ENCODE data around the gene RBM7.

The RBM7 gene

DNA sequence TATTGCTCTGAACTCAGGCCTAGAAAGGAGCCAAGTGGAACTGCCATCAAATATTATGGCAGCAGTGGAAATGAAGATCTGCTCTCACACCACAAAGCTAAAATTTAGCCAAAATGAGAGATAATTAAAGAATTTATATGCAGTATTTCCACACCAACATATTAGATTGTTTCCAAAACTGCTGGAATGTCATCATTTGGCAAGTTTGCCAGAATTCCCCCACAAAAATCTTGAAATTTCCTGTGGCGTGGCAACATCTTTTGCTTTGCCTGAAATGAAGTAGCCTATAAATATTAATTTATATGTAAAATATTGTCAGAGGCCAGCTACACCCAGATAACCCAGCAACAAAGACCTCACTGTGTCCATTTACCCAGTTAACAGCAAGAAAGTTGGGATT lies 13.9 kb upstream of the RBM7 start:
- Histone ChIP-seq H3K79me2 (ENCODE audit: insufficient read depth, low read length) (no peaks in the 10 kb centered on the region), H3F3A (ENCODE audit: insufficient read depth) (no peaks in the 10 kb centered on the region), H3K27me3 (ENCODE audit: low read length) (no peaks in the 10 kb centered on the region), H2AFZ (ENCODE audit: low read depth, low read length, severe bottlenecking) (no peak overlapping the region), H3K27ac (ENCODE audit: low read depth, low read length) (no peak overlapping the region), H4K20me1 (ENCODE audit: low read depth, low read length) (no peaks in the 10 kb centered on the region), H3K4me2 (ENCODE audit: low read depth, low read length, poor library complexity, severe bottlenecking) (no peak overlapping the region), H3K9me3 (ENCODE audit: insufficient read depth, low read length) (no peaks in the 10 kb centered on the region), H3K9me2 (replicated peaks; ENCODE audit: insufficient read depth, low read length) (no peaks in the 10 kb centered on the region), H3K4me3 (ENCODE audit: insufficient read depth, low read length, poor library complexity, severe bottlenecking) (no peak overlapping the region), H3K36me3 (ENCODE audit: low read length) (no peaks in the 10 kb centered on the region), H3K9ac (ENCODE audit: low read length) (no peak overlapping the region)
- TF ChIP-seq EZH2phosphoT487 (conservative IDR thresholded peaks at IDR 0.05; ENCODE audit: low read length), result no peak
- TF ChIP-seq, protein P1, sequence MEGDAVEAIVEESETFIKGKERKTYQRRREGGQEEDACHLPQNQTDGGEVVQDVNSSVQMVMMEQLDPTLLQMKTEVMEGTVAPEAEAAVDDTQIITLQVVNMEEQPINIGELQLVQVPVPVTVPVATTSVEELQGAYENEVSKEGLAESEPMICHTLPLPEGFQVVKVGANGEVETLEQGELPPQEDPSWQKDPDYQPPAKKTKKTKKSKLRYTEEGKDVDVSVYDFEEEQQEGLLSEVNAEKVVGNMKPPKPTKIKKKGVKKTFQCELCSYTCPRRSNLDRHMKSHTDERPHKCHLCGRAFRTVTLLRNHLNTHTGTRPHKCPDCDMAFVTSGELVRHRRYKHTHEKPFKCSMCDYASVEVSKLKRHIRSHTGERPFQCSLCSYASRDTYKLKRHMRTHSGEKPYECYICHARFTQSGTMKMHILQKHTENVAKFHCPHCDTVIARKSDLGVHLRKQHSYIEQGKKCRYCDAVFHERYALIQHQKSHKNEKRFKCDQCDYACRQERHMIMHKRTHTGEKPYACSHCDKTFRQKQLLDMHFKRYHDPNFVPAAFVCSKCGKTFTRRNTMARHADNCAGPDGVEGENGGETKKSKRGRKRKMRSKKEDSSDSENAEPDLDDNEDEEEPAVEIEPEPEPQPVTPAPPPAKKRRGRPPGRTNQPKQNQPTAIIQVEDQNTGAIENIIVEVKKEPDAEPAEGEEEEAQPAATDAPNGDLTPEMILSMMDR (IDR thresholded peaks at IDR 0.05; ENCODE audit: insufficient read depth, low read length, poor library complexity, severe bottlenecking), result no peak

DNA sequence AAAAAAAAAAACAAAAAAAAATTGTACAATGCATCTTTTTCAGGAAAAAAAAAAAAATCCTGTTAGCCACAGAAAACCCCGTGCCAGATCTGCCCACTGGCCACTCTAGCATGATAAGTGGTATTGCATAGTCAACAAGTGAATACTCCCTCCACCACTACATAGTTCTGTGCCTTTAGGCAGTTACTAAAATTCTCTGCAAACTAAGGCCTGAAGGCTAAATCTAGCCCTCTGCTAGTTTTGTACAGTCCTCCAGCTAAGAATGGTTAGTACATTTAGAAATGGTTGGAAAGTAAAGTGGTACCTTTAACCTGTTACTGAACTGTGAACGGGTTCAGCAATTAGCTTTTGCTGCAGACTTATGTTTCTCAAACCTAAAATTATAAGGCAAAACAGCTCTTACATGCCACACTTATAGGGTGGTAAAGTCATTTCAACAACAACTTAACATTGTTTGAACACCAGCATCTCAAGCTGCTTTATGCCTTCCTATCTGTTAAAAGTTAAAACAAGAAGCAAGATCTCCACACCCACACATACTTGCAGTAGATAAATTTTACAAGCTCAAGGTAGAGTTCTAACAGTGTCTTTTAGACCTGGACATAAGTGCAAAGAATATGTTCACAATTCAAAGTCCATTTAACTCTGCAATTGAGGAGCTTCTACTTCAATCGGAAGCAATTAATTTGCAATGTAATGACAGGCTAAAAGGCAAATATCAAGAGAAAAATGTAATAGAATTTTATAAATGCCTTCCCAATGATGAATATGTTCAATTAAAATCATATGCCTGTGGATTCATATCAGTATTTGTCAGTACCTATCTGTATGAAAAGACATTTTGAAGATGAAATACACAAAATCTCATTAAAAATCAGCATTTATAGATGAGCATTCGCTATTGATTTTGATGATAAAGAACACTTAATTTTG lies 7.5 kb upstream of the RBM7 start:
- Histone ChIP-seq H3K4me2 (ENCODE audit: low read depth, low read length, poor library complexity, severe bottlenecking) (no peak overlapping the region), H3K36me3 (ENCODE audit: low read length) (no peaks in the 10 kb centered on the region), H3F3A (ENCODE audit: insufficient read depth) (no peaks in the 10 kb centered on the region), H3K27ac (ENCODE audit: low read depth, low read length) (no peak overlapping the region), H3K9ac (ENCODE audit: low read length) (no peak overlapping the region), H2AFZ (ENCODE audit: low read depth, low read length, severe bottlenecking) (no peak overlapping the region), H3K9me3 (ENCODE audit: insufficient read depth, low read length) (no peaks in the 10 kb centered on the region), H4K20me1 (ENCODE audit: low read depth, low read length) (no peaks in the 10 kb centered on the region), H3K4me3 (ENCODE audit: insufficient read depth, low read length, poor library complexity, severe bottlenecking) (no peak overlapping the region), H3K27me3 (ENCODE audit: low read length) (no peaks in the 10 kb centered on the region), H3K79me2 (ENCODE audit: insufficient read depth, low read length) (no peaks in the 10 kb centered on the region), H3K9me2 (replicated peaks; ENCODE audit: insufficient read depth, low read length) (no peaks in the 10 kb centered on the region)
- TF ChIP-seq, protein P1 (IDR thresholded peaks at IDR 0.05; ENCODE audit: insufficient read depth, low read length, poor library complexity, severe bottlenecking), result no peak
- no peak for TF ChIP-seq EZH2phosphoT487 (conservative IDR thresholded peaks at IDR 0.05; ENCODE audit: low read length)

DNA sequence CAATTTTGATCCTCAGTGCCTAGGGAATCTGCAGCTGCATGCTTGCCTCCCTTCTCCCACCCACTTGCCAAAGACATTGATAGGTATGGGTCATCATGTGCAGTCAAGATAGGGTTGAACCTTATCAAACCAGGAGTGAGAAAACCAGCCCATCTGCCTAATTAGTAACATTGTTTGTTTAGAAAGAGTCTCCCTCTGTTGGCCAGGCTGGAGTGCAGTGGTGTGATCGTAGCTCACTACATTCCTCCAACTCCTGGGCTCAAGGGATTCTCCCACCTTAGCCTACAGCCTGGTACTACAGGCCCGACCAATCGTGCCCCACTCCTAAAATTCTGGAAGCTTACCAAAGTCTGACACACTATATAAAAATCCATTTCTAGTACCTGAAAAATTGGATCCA lies 4.7 kb upstream of the RBM7 start:
- H3K27ac ChIP-seq (ENCODE audit: low read depth, low read length), result no peak overlapping the region
- no peak overlapping the region for H3K9ac ChIP-seq (ENCODE audit: low read length)
- H3K9me3 ChIP-seq (ENCODE audit: insufficient read depth, low read length), result no peaks in the 10 kb centered on the region
- H3K4me3 ChIP-seq (ENCODE audit: insufficient read depth, low read length, poor library complexity, severe bottlenecking), result no peak overlapping the region
- TF ChIP-seq, protein P1 (IDR thresholded peaks at IDR 0.05; ENCODE audit: insufficient read depth, low read length, poor library complexity, severe bottlenecking), result no peak
- TF ChIP-seq EZH2phosphoT487 (conservative IDR thresholded peaks at IDR 0.05; ENCODE audit: low read length), result no peak
- H3K79me2 ChIP-seq (ENCODE audit: insufficient read depth, low read length), result peaks cover 17% of the 10 kb centered on the region
- H4K20me1 ChIP-seq (ENCODE audit: low read depth, low read length), result no peaks in the 10 kb centered on the region
- no peak overlapping the region for H2AFZ ChIP-seq (ENCODE audit: low read depth, low read length, severe bottlenecking)
- no peak overlapping the region for H3K4me2 ChIP-seq (ENCODE audit: low read depth, low read length, poor library complexity, severe bottlenecking)
- no peaks in the 10 kb centered on the region for H3F3A ChIP-seq (ENCODE audit: insufficient read depth)
- no peaks in the 10 kb centered on the region for H3K27me3 ChIP-seq (ENCODE audit: low read length)
- no peaks in the 10 kb centered on the region for H3K36me3 ChIP-seq (ENCODE audit: low read length)
- no peaks in the 10 kb centered on the region for H3K9me2 ChIP-seq (replicated peaks; ENCODE audit: insufficient read depth, low read length)
